ENCODE data around the gene CCDC117.

CCDC117 gene

DNA sequence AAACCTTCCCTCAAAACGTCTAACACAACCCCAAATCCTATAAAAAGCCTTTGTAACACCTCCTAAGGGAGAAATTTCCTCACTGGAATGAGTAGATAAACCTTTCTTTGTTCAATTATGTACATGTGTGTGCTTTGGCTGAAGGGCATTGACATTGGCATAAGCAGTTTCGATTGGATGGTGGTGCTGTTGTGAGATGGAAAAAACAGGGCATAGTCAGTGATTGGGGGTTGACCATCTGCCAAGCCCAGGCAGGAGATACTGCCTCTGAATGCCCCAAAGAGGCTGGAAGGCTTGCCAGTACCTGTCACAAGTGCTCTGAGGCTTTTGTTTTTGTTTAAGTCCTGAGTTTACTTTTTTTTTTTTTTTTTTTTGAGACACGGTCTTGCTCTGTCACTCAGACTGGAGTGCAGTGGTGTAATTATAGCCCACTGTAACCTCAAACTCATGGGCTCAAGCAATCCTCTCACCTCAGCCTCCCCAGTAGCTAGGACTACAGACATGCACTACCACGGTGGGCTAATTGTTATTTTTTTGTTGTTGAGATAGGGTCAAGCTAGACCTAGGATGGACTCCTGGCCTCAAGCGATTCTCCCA is 1.2 kb upstream of the CCDC117 start:
- DNase-seq, result no peak

DNA sequence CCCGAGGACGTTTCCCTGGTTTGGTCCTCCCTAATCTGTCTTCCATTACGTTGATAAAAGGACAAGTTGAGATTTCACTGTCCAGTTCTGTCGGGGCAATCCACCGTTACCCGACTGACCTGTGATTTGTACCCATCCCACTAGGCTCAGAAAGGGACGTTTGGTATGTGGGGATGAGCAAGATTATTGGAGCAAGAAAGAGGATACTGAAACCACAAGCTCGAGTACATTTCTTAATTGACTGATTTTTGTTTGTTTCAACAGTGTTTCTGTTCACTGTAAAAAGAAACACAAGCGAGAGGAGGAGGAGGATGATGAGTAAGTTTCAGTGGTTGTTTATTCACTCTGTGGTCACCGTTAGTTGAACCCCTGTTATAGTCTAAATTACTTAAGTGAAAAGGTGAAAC is 969 bp downstream of the CCDC117 start:
- DNase-seq, result no peak

DNA sequence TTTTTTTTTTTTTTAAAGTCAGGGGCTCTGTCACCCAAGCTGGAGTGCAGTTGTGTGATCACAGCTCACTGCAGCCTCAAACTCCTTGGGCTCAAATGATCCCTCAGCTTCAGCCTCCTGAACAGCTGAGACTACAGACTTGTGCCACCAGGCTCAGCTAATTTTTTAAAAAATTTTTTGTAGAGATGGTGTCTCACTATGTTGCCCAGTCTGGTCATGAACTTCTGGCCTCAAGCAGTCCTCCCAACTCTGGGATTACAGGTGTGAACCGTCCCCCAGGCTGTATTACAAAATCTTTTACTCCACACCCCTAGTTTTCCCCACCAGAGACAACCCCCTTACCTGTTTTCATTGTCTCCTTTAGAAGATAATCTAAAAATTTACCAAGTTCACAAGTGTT is 1.9 kb downstream of the CCDC117 start:
- DNase-seq, result no peak

DNA sequence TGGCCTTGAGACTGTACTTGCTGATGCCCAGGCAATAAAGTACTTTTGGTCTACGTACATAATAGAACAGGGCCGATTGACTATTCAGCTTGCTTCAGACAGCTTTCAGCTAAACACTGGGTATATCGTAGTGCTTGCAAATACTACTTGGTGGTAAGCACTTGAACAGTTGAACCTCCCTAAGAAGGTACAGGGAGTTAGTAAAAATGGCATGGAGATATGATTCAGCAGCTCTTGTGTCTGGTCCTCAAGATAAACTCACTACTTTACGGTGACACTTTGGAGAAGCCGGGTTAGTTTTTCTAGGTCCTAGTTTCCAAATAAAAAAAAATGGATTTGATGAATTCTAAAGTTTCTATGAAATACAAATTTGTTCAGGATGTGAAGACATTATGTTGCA is 7.3 kb downstream of the CCDC117 start:
- DNase-seq, result no peak

DNA sequence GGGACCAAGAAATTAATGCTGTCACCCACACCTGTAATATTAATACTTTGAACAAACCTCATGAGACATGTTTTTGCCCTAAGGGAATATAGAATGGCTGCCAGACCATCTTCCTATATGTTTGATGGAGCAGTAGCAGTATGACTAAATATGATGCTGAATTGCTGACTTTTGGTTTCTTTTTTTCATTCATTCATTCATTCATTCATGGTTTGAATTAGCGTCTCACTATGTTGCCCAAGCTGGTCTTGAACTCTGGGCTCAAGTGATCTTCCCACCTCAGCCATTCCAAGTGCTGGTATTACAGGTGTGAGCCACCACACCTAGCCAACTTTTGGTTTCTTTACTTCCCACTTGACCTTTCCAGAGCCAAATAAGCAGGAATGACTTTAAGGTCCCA is 7.8 kb downstream of the CCDC117 start:
- DNase-seq, result no peak

DNA sequence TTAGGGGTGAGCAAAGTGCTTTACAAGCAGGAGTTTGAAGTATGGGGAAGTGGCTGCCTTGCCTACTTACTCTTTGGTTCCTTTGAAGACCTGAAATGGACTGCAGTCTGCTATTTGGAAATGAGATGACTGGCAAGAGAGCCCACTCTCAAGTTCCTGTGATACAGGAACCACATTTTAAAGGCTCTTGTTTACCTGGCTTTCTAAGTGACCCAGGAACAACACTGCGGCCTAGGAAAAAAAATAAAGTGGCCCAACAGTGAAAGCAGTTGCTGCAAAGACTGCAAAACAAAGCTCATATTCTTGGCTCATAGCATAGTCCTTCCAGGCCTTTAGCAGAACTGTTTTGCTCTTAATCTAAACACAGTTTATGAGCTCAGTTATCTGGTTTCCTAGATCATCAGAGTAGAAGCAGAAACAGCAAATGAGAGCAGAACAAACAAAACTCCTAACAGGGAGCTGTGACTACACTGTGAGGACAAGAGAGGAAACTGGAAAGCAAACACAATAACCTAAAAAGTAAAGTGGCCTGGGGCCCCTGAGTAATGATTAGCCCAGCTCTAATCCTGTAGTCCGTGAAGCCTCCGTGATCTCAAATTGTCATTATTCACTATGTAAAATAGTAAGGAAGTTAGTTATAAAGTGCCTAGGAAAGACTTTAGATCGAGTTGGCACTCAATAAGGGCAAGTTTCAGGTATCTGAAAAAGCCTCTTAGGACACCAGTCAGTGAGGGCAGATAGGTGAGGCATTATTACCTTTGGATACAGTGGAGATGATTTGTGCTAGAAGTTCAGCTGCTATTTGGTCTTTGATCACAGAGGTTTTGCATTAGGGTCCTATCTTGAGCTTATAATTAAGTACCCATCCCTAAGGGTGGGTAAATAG is 11.5 kb downstream of the CCDC117 start:
- DNase-seq, result no peak

DNA sequence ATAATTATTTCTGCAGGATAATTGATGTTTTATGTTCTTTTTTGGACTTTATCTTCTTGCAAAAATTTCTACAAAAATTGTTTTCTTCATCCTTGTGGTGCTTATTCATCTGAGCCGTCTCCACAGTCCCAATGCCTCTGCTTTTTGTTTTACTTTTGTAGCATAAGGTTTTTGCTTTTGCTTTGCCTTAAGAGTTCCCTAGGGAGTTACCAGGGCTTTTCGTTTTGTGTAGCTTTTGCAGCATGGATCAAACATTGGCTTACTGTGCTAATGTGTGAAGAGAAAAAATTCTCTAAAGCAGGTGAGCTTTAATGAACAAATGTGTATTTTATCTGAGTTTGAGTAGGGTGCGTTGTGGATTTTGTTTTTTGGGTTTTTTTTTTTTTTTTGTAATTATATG is 16.1 kb downstream of the CCDC117 start:
- no peak for DNase-seq

DNA sequence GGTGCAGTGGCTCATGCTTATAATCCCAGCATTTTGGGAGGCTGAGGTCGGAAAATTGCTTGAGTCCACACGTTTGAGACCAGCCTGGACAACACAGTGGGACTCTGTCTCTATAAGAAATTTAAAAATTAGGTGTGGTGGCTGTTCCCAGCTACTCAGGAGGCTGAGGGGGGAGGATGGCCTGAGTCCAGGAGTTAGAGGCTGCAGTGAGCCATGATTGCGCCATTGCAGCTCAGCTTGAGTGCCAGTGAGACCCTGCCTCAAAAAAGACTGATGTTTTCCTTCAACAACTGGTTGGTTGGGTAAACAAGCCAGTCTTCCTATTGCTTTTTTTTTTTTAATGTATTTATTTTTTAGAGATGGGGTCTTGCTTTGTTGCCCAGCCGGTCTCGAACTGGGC is 18.6 kb downstream of the CCDC117 start:
- no peak for DNase-seq

DNA sequence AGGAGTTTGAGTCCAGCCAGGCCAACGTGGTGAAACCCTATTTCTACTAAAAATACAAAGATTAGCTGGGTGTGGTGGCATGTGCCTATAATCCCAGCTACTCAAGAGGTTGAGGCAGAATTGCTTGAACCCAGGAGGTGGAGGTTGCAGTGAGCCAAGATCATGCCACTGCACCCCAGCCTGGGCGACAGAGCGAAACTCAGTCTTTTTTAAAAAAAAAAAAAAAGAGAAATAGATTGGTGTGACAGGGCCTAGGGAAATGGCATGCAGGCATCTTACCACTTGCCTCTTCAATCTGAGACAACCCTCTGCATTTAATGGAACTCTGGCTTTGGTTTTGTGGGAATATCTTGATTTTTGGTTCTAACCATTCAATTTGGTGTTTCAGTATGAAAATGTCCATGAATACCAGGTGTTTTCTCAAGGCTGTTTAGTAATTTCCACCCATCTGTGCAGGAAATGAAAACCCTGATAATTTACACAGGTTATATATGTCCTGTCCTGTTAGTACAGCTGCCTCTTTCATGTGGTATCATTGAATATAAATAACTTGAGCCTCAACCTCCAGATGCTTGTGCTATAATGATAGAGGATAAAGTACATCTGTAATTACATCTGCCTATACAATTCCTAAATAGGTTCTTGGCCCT is 19.5 kb downstream of the CCDC117 start:
- no peak for DNase-seq

DNA sequence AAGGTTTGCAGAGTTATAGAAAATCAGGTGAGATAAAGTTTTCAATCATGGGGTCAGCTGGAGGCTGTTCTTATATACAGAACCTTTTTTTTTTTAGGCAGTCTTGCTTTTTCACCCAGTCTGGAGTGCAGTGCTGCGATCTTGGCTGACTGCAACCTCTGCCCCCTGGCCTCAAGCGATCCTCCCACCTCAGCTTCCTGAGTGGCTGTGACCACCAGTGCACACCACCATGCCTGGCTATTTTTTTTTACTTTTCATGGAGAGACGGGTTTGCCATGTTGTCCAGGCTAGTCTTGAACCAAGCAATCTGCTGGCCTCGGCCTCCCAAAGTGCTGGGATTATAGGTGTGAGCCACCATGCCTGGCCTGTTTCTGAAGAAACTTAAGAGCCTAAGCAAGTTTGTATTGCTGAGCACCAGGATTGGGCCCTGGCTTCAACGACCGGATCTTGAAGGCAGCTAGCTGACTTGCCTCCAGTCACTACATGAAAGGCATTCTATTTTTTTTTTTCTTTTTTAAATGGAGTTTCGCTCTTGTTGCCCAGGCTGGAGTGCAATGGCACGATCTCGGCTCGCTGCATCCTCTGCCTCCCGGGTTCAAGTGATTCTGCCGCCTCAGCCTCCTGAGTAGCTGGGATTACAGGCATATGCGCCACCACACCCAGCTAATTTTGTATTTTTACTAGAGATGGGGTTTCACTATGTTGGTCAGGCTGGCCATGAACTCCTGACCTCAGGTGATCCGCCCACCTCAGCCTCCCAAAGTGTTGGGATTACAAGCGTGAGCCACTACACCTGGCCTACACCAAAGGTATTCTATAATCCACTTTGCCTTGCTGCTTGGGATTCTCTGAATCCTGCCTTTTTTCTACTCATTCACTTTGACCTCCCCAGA is 20.2 kb downstream of the CCDC117 start:
- DNase-seq, result peak; percentile 57

DNA sequence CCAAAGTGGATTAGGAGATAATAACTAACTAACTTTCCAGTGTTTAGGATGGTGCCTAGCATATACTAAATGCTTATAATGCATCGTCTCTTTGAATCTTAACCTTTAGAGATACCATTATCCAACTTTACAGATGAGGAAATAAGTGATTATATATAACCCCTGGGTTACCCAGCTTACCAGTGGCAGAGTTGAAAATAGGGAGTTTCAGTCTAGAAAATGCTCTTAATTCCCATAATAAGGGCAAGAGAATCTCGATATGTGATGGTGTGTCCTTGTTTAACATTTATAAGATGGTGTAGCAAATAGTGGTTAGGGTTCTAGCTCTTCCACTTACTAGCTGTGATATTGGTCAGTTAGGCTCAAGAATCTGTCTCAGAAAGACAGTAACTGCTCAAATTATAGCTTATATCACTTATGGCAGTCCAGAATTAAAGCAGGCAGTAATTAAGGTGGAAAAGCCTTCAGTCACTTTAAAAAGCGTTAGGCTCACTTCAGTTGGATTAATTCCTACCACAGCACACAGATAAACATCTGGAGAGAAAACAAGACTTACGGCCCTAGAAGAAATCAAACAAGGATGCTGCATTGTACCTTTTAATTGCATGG is 21.6 kb downstream of the CCDC117 start:
- no peak for DNase-seq

DNA sequence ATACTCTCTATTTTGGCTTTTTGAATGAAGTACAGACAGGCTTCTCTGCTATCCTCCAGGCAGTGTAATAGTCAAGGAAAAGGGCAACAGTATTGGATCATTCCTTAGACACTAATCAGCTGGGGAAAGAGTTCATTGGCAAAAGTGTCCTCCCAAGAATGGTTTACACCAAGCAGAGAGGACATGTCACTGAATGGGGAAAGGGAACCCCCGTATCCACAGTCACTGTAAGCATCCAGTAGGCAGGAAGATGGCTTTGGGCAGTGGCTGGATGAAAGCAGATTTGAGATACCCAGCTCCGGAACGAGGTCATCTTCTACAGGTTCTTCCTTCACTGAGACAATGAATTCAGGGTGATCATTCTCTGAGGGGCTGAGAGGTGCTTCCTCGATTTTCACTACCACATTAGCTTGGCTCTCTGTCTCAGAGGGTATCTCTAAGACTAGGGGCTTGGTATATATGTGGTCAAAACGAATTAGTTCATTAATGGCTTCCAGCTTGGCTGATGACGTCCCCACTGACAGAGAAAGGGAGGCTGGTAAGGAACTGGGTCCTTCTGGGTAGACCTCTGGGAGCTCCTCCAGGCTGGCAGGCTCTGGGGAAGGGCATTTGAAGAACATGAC is 22.7 kb downstream of the CCDC117 start:
- peak; percentile 53 for DNase-seq

DNA sequence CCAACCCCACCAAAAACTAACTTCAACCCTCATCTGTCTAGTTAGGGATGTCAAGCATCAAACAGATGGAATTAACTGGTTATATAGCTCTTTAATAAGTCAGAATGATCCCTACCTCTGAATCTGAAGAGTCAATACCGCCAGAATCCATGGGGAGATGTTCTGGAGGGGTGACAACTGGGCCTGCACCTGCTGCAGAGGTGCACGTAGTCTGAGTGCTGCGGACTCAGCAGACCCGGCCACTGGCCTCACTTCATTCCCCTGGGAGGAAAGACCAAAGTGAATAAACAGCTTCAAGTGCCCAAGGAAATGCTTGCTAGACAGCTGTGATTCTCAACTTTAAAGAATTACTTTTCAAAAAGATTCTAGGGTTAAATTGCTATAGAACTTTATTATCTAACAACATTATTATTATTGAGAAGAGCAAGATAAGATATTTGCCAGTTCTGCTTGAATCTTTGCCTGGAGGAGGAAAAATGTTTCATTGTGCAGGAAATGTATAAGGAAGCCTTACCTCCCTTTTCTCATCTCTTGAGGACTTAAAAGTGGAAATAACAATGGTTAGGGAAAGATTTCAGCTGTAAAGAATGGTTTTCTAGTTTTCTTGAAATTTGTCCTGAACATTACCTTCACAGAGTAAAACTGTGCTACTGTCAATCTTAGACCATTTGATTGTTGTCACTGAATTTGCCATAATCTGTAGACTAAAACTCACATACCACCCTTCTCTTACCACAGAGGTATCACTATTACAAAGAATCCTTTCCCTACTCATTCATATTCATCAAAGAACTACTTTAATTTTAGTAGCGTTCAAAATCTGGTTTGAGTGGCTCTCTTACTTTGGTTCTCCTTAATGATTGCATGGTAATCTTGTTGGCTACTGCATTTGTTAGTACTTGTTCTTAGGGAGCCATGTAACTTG is 23.7 kb downstream of the CCDC117 start:
- no peak for DNase-seq

DNA sequence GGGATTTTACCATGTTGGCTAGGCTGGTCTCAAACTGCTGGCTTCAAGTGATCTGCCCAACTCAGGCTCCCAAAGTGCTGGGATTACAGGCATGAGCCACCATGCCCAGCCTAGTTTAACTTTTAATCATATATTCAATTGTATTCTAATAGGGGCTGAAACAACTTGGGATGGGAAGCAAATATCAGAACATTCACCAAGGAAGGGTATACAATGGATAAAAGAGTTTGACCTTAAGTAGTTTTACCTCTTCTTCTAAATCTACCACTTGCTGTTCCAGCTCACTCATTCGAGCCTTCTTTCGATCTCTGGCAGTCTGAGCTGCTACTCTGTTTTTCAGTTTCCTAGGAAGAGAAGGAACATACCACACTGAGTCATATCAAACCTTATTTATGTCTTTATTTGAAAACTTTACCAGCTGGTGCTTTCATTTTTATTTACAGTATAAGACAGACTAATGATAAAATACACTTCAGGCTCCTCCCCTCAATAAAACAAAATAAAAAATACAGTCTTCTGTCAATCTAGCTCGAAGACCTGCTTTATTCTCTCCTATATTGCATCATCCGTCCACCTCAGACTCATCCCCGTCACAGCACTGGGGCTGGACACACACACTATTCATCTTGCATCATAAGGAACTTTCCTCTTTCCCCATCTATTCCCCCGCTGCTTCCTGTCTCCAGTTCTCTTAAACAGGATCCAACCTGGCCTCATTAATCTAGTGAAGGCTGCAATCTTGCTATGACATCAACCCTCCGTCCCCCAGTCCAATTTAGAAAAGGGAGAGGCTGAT is 26.5 kb downstream of the CCDC117 start:
- peak; percentile 73 for DNase-seq

DNA sequence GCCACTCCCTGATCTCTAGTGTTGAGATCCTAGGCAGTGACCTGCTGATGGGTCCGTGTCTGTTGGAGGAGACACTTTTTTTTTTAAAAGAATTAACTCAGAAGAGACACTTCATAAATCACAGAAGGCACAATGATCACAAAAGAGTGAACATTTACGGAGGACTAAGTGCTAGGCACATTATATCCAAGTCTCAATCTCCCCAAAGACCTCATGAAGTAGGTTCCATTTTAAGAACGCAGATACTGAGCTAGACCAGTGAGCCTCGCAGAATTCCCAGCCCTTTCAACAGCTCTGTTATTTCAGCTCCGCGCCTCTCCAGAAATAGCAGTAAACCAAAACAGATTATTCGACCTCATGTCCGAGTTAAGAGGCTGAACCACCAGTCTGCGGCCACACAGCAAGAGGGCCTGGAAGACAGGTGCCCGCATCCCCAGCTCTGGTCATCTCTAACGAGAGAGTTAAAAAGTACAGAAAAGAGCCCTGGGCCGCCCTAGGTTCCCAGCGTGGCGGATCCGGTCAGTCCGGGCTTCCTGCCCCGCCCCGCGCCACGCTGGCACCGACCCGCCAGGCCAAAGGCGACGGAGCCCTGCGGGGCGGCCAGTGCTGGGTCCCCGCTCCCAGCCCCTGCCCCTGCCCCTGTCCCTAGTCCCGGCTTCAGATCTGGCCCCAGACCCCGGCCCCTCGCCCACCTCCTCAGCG is 27.3 kb downstream of the CCDC117 start:
- no peak for DNase-seq

DNA sequence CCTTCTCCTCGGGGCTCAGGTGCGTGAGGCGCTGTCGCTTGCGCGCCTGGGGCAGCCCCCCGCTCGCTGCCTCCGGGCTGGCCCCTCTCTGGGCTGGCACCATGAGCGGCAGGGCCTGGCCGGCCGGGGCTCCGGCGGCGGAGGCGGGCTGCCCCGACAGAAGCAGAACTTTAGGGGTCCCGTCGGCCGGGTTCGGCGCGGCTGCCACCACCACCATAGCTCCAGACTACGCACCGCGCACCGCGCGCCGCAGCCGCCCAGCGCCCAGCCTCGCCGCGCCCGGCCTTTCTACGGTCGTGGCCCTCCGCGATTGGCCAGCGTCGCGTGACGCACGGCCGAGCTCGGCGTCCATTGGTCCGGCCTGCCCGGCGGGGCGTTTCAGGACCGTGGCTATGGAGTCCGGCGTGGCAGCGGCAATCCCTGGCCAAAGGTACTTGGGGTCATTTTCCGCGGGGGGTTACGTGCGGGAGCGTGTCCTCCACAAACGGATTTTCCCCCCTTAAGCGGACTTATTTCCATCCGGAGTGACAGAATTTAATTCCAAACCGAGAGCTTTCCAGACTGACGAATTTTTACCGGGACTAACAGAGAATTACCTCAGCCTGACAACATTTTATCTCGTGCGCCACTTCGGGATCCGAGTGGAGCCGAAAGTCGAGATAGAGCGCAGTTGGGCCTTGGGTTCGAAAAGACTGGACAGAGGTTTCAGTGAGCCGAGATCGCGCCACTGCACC is 28.0 kb downstream of the CCDC117 start, which contains the start of gene XBP1:
Gene XBP1, minus strand, starts transcription at position 262 of the 734 bp plus-strand sequence.
- DNase-seq, result peak; percentile 96

DNA sequence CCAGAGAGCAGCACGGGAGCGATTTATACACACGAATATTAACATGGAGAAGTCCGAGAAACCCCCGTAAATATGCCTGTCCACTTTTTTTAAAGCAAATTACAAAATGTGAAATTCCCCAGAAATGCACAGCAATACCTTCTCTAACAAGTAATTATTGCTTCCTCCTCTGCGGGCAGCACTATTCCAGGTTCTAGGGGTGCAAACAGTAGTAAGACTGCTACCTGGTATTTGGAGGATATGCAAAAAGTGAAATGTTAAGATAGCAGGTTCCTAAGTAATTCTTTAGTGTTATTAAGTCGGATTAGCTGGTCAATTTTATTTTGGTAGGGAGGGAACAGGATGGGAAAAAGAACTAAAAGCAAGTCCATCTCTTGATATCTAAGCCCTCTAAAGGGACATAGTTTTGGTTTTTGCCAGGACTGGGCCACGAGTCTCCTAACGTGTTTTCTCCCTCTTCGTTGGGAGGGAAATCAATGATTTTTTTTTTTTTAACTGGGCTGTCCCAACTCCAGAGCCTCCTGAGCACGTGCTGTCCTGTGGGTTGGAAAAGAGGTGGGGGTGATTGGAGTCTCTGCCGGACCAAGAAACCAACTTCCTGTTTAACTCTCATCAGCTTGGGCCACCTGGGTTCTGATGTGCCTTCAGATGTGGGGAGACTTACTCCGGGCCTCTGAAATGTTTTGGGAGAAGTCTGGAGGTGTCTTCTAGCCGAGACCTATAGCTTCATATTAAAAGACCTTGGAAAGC is 29.5 kb downstream of the CCDC117 start:
- DNase-seq, result no peak

DNA sequence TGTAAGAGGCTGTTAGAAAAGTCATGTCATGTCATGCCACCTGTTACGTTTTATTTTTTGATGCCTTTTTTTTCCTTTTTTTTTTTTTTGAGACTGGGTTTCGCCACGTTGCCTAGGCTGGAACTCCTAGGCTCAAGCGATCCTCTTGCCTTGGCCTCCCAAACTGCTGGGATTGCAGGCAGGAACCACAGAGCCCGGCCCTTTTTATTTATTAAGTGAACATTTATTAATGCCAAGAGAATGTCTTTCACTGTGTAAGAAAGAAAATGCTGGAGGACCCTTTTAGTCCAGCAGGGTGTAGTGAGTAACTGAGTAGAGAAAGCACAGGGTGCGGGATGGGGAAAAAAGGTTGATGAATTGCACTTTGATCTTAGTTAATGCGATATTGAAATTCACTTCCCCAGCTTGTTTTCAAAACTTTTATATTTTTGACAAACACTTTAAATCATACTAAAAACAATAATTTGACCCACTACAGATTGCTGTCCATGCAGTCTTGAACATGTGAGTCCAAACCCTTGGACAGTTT is 30.2 kb downstream of the CCDC117 start:
- DNase-seq, result no peak
